H9 (cell line): Measurements from ENCODE around the gene AJAP1. TPM values are rescaled to one million over a fixed set of nuclear protein-coding genes. Genes with fewer than 3 reads are reported as not detected.

ENCODE experiments used
- DNase-seq: peaks from one replicate; pipeline ENCODE4 v3.0.0-alpha.2; 2017
- H2AFZ ChIP-seq: one replicate; pipeline ENCODE4 v1.6.1; 2013; ENCODE audit warnings: mild to moderate bottlenecking, low read length, control low read depth, moderate library complexity
- H2AK5ac ChIP-seq: 2 replicates; pipeline ENCODE4 v1.6.1; 2013; ENCODE audit warnings: low read length, control low read depth, mixed read lengths; ENCODE audit not compliant: insufficient read length
- H2BK120ac ChIP-seq: one replicate; pipeline ENCODE4 v1.6.1; 2013; ENCODE audit warnings: low read depth, mild to moderate bottlenecking, low read length, control low read depth, inconsistent platforms; ENCODE audit not compliant: poor library complexity, severe bottlenecking
- H2BK12ac ChIP-seq: 2 replicates; pipeline ENCODE4 v1.6.1; 2013; ENCODE audit warnings: low read length, control low read depth, mixed read lengths, low read depth; ENCODE audit not compliant: insufficient read length
- H2BK15ac ChIP-seq: 2 replicates; pipeline ENCODE4 v1.6.1; 2013; ENCODE audit warnings: low read depth, low read length, control low read depth
- H2BK20ac ChIP-seq: one replicate; pipeline ENCODE4 v1.6.1; 2013; ENCODE audit warnings: low read depth, mild to moderate bottlenecking, low read length, control low read depth, inconsistent platforms; ENCODE audit not compliant: poor library complexity, severe bottlenecking
- H2BK5ac ChIP-seq: 2 replicates; pipeline ENCODE4 v1.6.1; 2013; ENCODE audit warnings: low read length, control low read depth, mixed read lengths; ENCODE audit not compliant: insufficient read length
- H3K14ac ChIP-seq: 2 replicates; pipeline ENCODE4 v1.6.1; 2013; ENCODE audit warnings: low read length, control low read depth; ENCODE audit not compliant: insufficient read depth
- H3K18ac ChIP-seq: 2 replicates; pipeline ENCODE4 v1.6.1; 2013; ENCODE audit warnings: low read depth, mild to moderate bottlenecking, mixed read lengths, low read length, control low read depth; ENCODE audit not compliant: insufficient read length
- H3K23ac ChIP-seq: 2 replicates; pipeline ENCODE4 v1.6.1; 2013; ENCODE audit warnings: low read length, control low read depth, mixed read lengths, low read depth; ENCODE audit not compliant: insufficient read length
- H3K23me2 ChIP-seq: 2 replicates; pipeline ENCODE4 v1.6.1; 2013; ENCODE audit warnings: low read depth, mild to moderate bottlenecking, mixed read lengths, low read length, control low read depth; ENCODE audit not compliant: insufficient read length, poor library complexity, severe bottlenecking
- H3K27ac ChIP-seq: 2 replicates; pipeline ENCODE4 v1.5.1; 2013; ENCODE audit warnings: low read length, control low read depth, mixed read lengths, low read depth; ENCODE audit not compliant: insufficient read length
- H3K27me3 ChIP-seq: 2 replicates; pipeline ENCODE4 v1.6.1; 2013; ENCODE audit warnings: low read length, control low read depth, inconsistent platforms; ENCODE audit not compliant: insufficient read depth
- H3K4ac ChIP-seq: 2 replicates; pipeline ENCODE4 v1.6.1; 2013; ENCODE audit warnings: low read depth, mild to moderate bottlenecking, control low read depth, inconsistent platforms, low read length, moderate library complexity
- H3K4me1 ChIP-seq: 2 replicates; pipeline ENCODE4 v1.6.1; 2013; ENCODE audit warnings: low read length, control low read depth, inconsistent platforms; ENCODE audit not compliant: insufficient read depth
- H3K4me2 ChIP-seq: 2 replicates; pipeline ENCODE4 v1.6.1; 2013; ENCODE audit warnings: low read length, control low read depth, mixed read lengths; ENCODE audit not compliant: insufficient read length, insufficient read depth
- H3K56ac ChIP-seq: 2 replicates; pipeline ENCODE4 v1.6.1; 2013; ENCODE audit warnings: low read depth, mild to moderate bottlenecking, mixed read lengths, low read length, control low read depth; ENCODE audit not compliant: insufficient read length
- H3K79me1 ChIP-seq: 2 replicates; pipeline ENCODE4 v1.6.1; 2013; ENCODE audit warnings: low read depth, mild to moderate bottlenecking, moderate library complexity, low read length, control low read depth, inconsistent platforms; ENCODE audit not compliant: insufficient read depth, poor library complexity, severe bottlenecking
- H3K79me2 ChIP-seq: 2 replicates; pipeline ENCODE4 v1.6.1; 2013; ENCODE audit warnings: low read length, control low read depth, inconsistent platforms; ENCODE audit not compliant: insufficient read depth
- H3K9ac ChIP-seq: 2 replicates; pipeline ENCODE4 v1.6.1; 2013; ENCODE audit warnings: low read length, control low read depth, mixed read lengths; ENCODE audit not compliant: insufficient read length; ENCODE audit errors: extremely low read depth
- H3K9me3 ChIP-seq: one replicate; pipeline ENCODE4 v1.6.1; 2013; ENCODE audit warnings: low read depth, low read length, inconsistent platforms; ENCODE audit not compliant: control insufficient read depth
- H3T11ph ChIP-seq: one replicate; pipeline ENCODE4 v1.6.1; 2013; ENCODE audit warnings: mild to moderate bottlenecking, low read length, control low read depth, inconsistent platforms
- H4K20me1 ChIP-seq: one replicate; pipeline ENCODE4 v1.6.1; 2013; ENCODE audit not compliant: control insufficient read depth, insufficient read length, insufficient read depth
- H4K5ac ChIP-seq: 2 replicates; pipeline ENCODE4 v1.6.1; 2013; ENCODE audit warnings: low read depth, mild to moderate bottlenecking, mixed read lengths, low read length, control low read depth; ENCODE audit not compliant: insufficient read length
- H4K8ac ChIP-seq: replicated peaks from 2 replicates; pipeline ENCODE4 v1.6.1; 2013; ENCODE audit warnings: low read length, control low read depth, mixed read lengths, low read depth; ENCODE audit not compliant: insufficient read length
- H4K91ac ChIP-seq: 2 replicates; pipeline ENCODE4 v1.6.1; 2013; ENCODE audit warnings: low read depth, mild to moderate bottlenecking, moderate library complexity, mixed read lengths, low read length, control low read depth; ENCODE audit not compliant: insufficient read length
- H3K27ac Mint-ChIP-seq, 3 experiments: 2 replicates in 2 of 3; 3 replicates in 1 of 3; pipeline ENCODE4 v1.8.0; 2020 to 2021; ENCODE audit warnings: mixed read lengths in 3 of 3, mild to moderate bottlenecking in 1 of 3, moderate library complexity in 1 of 3
- H3K27me3 Mint-ChIP-seq: 2 replicates; pipeline ENCODE4 v1.8.0; 2021; ENCODE audit warnings: low read depth, mild to moderate bottlenecking, moderate library complexity, mixed read lengths
- H3K36me3 Mint-ChIP-seq, 3 experiments: 2 replicates in 2 of 3; 3 replicates in 1 of 3; pipeline ENCODE4 v1.8.0; 2020 to 2021; ENCODE audit warnings: low read depth in 3 of 3, mixed read lengths in 3 of 3; ENCODE audit not compliant: insufficient read depth in 1 of 3
- H3K4me1 Mint-ChIP-seq, 2 experiments: 2 replicates each; pipeline ENCODE4 v1.8.0; 2020; ENCODE audit warnings: mixed read lengths in 2 of 2
- H3K4me3 Mint-ChIP-seq, 2 experiments: 2 replicates in 1 of 2; 3 replicates in 1 of 2; pipeline ENCODE4 v1.8.0; 2020 to 2021; ENCODE audit warnings: mild to moderate bottlenecking in 2 of 2, mixed read lengths in 2 of 2, moderate library complexity in 1 of 2
- H3K9me3 Mint-ChIP-seq, 2 experiments: 2 replicates in 1 of 2; 3 replicates in 1 of 2; pipeline ENCODE4 v1.8.0; 2020; ENCODE audit warnings: mild to moderate bottlenecking in 2 of 2, mixed read lengths in 2 of 2, moderate library complexity in 1 of 2
- WGBS: extraction: QIAGEN DNeasy Blood & Tissue Kit; methylation state at CpG from one replicate; pipeline ENCODE4 v1.1.7; 2013; ENCODE audit warnings: missing lambda C conversion rate, low lambda C conversion rate, mixed read lengths; ENCODE audit not compliant: insufficient read length; ENCODE audit errors: extremely low coverage; 5-methylcytosine and 5-hydroxymethylcytosine counted together
- total RNA-seq: library from RNA; stranded (reverse); gene quantifications from 2 replicates; pipeline ENCODE4 v1.2.1, GENCODE V29; 2021
- TF ChIP-seq, protein P1 (sequence below): fragments of 200-600 bp; sonication (generic); conservative IDR thresholded peaks from 3 replicates; pipeline ENCODE4 v1.8.0; 2021; ENCODE audit warnings: antibody characterized with exemption, mild to moderate bottlenecking

The AJAP1 gene
- total RNA-seq, 1 experiment from 2014 or later: 8.6 TPM

GRCh38 chr1:4634156-4634792 lies 20.1 kb upstream of the AJAP1 start:
- H3K4me1 Mint-ChIP-seq: peaks cover 22 to 26% of the 10 kb centered on the region in 2 experiments
- H4K5ac ChIP-seq: no peak overlapping the region
- no peak overlapping the region for H4K91ac ChIP-seq
- H3K18ac ChIP-seq: no peak overlapping the region
- peaks cover 2 to 6% of the 10 kb centered on the region in 2 experiments; a peak in 2 of 5 replicates for H3K9me3 Mint-ChIP-seq
- no peaks in the 10 kb centered on the region for H3K27me3 ChIP-seq
- no peak overlapping the region for H2AFZ ChIP-seq
- H4K8ac ChIP-seq: no peak overlapping the region
- no peak overlapping the region for H3T11ph ChIP-seq
- H3K79me1 ChIP-seq: no peaks in the 10 kb centered on the region
- no peak overlapping the region for H2BK5ac ChIP-seq
- no peak for DNase-seq
- peaks cover 11% of the 10 kb centered on the region for H3K27me3 Mint-ChIP-seq
- no peak overlapping the region for H3K27ac ChIP-seq
- no peak overlapping the region for H3K4me2 ChIP-seq
- H3K4ac ChIP-seq: no peak overlapping the region
- no CpG with 5 or more reads among the region's 14 CpGs for WGBS
- no peak overlapping the region for H3K4me3 Mint-ChIP-seq
- H2BK15ac ChIP-seq: no peak overlapping the region
- no peak overlapping the region for H2AK5ac ChIP-seq
- no peak overlapping the region for H3K14ac ChIP-seq
- H3K4me1 ChIP-seq: no peaks in the 10 kb centered on the region
- no peak overlapping the region for H3K23ac ChIP-seq
- H3K23me2 ChIP-seq: no peaks in the 10 kb centered on the region
- H3K9ac ChIP-seq: no peak overlapping the region
- H3K27ac Mint-ChIP-seq: no peak overlapping the region
- H2BK20ac ChIP-seq: no peak overlapping the region
- TF ChIP-seq, protein P1, sequence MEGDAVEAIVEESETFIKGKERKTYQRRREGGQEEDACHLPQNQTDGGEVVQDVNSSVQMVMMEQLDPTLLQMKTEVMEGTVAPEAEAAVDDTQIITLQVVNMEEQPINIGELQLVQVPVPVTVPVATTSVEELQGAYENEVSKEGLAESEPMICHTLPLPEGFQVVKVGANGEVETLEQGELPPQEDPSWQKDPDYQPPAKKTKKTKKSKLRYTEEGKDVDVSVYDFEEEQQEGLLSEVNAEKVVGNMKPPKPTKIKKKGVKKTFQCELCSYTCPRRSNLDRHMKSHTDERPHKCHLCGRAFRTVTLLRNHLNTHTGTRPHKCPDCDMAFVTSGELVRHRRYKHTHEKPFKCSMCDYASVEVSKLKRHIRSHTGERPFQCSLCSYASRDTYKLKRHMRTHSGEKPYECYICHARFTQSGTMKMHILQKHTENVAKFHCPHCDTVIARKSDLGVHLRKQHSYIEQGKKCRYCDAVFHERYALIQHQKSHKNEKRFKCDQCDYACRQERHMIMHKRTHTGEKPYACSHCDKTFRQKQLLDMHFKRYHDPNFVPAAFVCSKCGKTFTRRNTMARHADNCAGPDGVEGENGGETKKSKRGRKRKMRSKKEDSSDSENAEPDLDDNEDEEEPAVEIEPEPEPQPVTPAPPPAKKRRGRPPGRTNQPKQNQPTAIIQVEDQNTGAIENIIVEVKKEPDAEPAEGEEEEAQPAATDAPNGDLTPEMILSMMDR: no peak
- H3K79me2 ChIP-seq: no peaks in the 10 kb centered on the region
- no peak overlapping the region for H2BK12ac ChIP-seq
- H2BK120ac ChIP-seq: no peak overlapping the region
- H4K20me1 ChIP-seq: no peaks in the 10 kb centered on the region
- no peak overlapping the region for H3K56ac ChIP-seq
- H3K36me3 Mint-ChIP-seq: no peaks in the 10 kb centered on the region; a peak in 2 of 7 replicates
- H3K9me3 ChIP-seq: no peaks in the 10 kb centered on the region
